K562 (cell line): ENCODE results near the gene ARHGEF25. TPM values are rescaled to one million over a fixed set of nuclear protein-coding genes. Genes with fewer than 3 reads are reported as not detected.

Experiments used
- ATAC-seq: fragments of 200-7000 bp; cut with Tn5 transposase; 3 replicates; pipeline ENCODE4 v1.9.1; 2020; ENCODE audit warnings: moderate library complexity
- BruUV-seq: library from RNA; stranded (reverse); fragments of 400-500 nt; replicated peaks from 2 replicates; lab custom pipeline; 2021; lab: Mats Ljungman, UMichigan
- CTCF ChIA-PET: fragments of 300-600 bp; formaldehyde crosslinking; extraction: SDS; loops from one replicate; lab custom pipeline; 2021; ENCODE audit warnings: low intra/inter-chr PET ratio; lab: Yijun Ruan, JAX
- POLR2A ChIA-PET: fragments of 300-600, 350-650 bp; sonication (Branson Sonifier 250); formaldehyde crosslinking; extraction: SDS; loops from one replicate; lab custom pipeline; 2021; ENCODE audit warnings: antibody characterized with exemption, inconsistent platforms; lab: Yijun Ruan, JAX
- DNase-seq, 4 experiments: peaks; one replicate each; pipeline versions ENCODE4 v3.0.0 to v3.0.0-alpha.2; 2011 to 2018; ENCODE audit warnings: low spot score in 3 of 4, mixed read lengths in 3 of 4; ENCODE audit errors: extremely low read depth in 1 of 4
- FAIRE-seq: peaks from 2 replicates; lab custom pipeline; 2011; peaks lifted over from hg19 to GRCh38; lab: Jason Lieb, UNC
- H2AFZ ChIP-seq: 2 replicates; pipeline ENCODE4 v1.6.0; 2011; ENCODE audit warnings: low read depth, low read length, control low read depth, inconsistent platforms
- H3K27ac ChIP-seq: fragments of 200-600 bp; 3 replicates; pipeline ENCODE4 v1.8.0; 2011; ENCODE audit warnings: low read depth, mild to moderate bottlenecking, control low read depth, inconsistent platforms, low read length, moderate library complexity, mixed read lengths; ENCODE audit errors: extremely low read depth
- H3K27me3 ChIP-seq, 2 experiments: fragments of 300-600 bp in 1 of 2; 2 replicates in 1 of 2; 3 replicates in 1 of 2; pipeline versions ENCODE4 v1.6.0 to v1.8.0; 2011; ENCODE audit warnings: inconsistent platforms in 2 of 2, low read length in 2 of 2, mild to moderate bottlenecking in 1 of 2, mixed read lengths in 1 of 2, moderate library complexity in 1 of 2; ENCODE audit not compliant: control insufficient read depth in 2 of 2, insufficient read depth in 2 of 2
- H3K36me3 ChIP-seq: fragments of 300-600 bp; 3 replicates; pipeline ENCODE4 v1.8.0; 2011; ENCODE audit warnings: mild to moderate bottlenecking, low read length, inconsistent platforms; ENCODE audit not compliant: control insufficient read depth, insufficient read depth
- H3K4me1 ChIP-seq, 2 experiments: fragments of 200-600 bp in 1 of 2; replicated peaks in 1 of 2; 2 replicates in 1 of 2; 3 replicates in 1 of 2; pipeline versions ENCODE4 v1.5.1 to v1.8.0; 2011; ENCODE audit warnings: inconsistent platforms in 2 of 2, low read length in 2 of 2, mild to moderate bottlenecking in 1 of 2, mixed read lengths in 1 of 2, moderate library complexity in 1 of 2; ENCODE audit not compliant: control insufficient read depth in 2 of 2, insufficient read depth in 2 of 2
- H3K4me2 ChIP-seq: 2 replicates; pipeline ENCODE4 v1.6.1; 2011; ENCODE audit warnings: low read length, control low read depth, inconsistent platforms, mixed read lengths; ENCODE audit not compliant: insufficient read depth
- H3K4me3 ChIP-seq: fragments of 200-600 bp; sonication (generic), shearing (Covaris generic); 2 replicates; pipeline ENCODE4 v1.5.1; 2016; ENCODE audit warnings: control low read depth, inconsistent platforms
- H3K79me2 ChIP-seq: fragments of 200-600 bp; 3 replicates; pipeline ENCODE4 v1.8.0; 2011; ENCODE audit warnings: low read length, inconsistent platforms; ENCODE audit not compliant: control insufficient read depth, insufficient read depth
- H3K9ac ChIP-seq, 2 experiments: 2 replicates each; pipeline versions ENCODE4 v1.6.0 to v1.6.1; 2011; ENCODE audit warnings: low read depth in 2 of 2, low read length in 2 of 2, control low read depth in 1 of 2, inconsistent platforms in 1 of 2, mild to moderate bottlenecking in 1 of 2, mixed read lengths in 1 of 2; ENCODE audit not compliant: insufficient read depth in 1 of 2
- H3K9me1 ChIP-seq: one replicate; pipeline ENCODE4 v1.6.0; 2011; ENCODE audit warnings: inconsistent platforms, mild to moderate bottlenecking, low read length, moderate library complexity; ENCODE audit not compliant: control insufficient read depth, insufficient read depth
- H3K9me3 ChIP-seq: replicated peaks from 2 replicates; pipeline ENCODE4 v1.5.1; 2011; ENCODE audit warnings: low read depth, low read length, inconsistent platforms; ENCODE audit not compliant: control insufficient read depth, insufficient read depth
- H4K20me1 ChIP-seq: replicated peaks from 2 replicates; pipeline ENCODE4 v1.6.1; 2011; ENCODE audit warnings: low read length, inconsistent platforms, mixed read lengths; ENCODE audit not compliant: control insufficient read depth, insufficient read depth
- DDX20 ChIP-seq: fragments of 450-650 bp; IDR thresholded peaks from 2 replicates; pipeline ENCODE4 v1.6.1; 2016; ENCODE audit warnings: missing genetic modification characterization, low read depth, mild to moderate bottlenecking, missing compliant biosample characterization, moderate library complexity
- FIP1L1 ChIP-seq: fragments of 200-400 bp; formaldehyde crosslinking; IDR thresholded peaks from 2 replicates; pipeline ENCODE4 v1.6.1; 2018; ENCODE audit warnings: mild to moderate bottlenecking, low read depth, low read length; ENCODE audit not compliant: poor library complexity, severe bottlenecking
- KDM1A ChIP-seq, 2 experiments: fragments of 450-650 bp; IDR thresholded peaks; 2 replicates each; pipeline ENCODE4 v1.6.1; 2016; ENCODE audit warnings: mild to moderate bottlenecking in 2 of 2
- MXI1 ChIP-seq: IDR thresholded peaks from 2 replicates; pipeline ENCODE4 v1.6.1; 2011; ENCODE audit warnings: low read depth, mild to moderate bottlenecking, improper control_type of control experiment, low read length
- NELFE ChIP-seq: IDR thresholded peaks from 2 replicates; pipeline ENCODE4 v1.6.1; 2011; ENCODE audit warnings: mild to moderate bottlenecking; ENCODE audit not compliant: insufficient read depth, insufficient read length
- NUFIP1 ChIP-seq: fragments of 450-650 bp; IDR thresholded peaks from 2 replicates; pipeline ENCODE4 v1.6.1; 2018; ENCODE audit not compliant: partially characterized antibody
- SMAD1 ChIP-seq: fragments of 150-350 bp; IDR thresholded peaks from 2 replicates; pipeline ENCODE4 v1.6.1; 2014; ENCODE audit warnings: low read length, low read depth; ENCODE audit not compliant: partially characterized antibody
- SMARCA5 ChIP-seq: fragments of 450-650 bp; IDR thresholded peaks from 2 replicates; pipeline ENCODE4 v1.6.1; 2016
- ZKSCAN3 ChIP-seq: fragments of 250-450 bp; sonication (Bioruptor Pico); IDR thresholded peaks from 2 replicates; pipeline ENCODE4 v1.4.0; 2020
- ZNF354B ChIP-seq: fragments of 250-450 bp; sonication (Bioruptor Pico); IDR thresholded peaks from 2 replicates; pipeline ENCODE4 v1.4.0; 2020
- WGBS: fragments of 100-300 bp; shearing (Covaris generic); methylation state at CpG from one replicate; pipeline ENCODE4 v1.1.6; 2016; ENCODE audit warnings: low coverage, mixed read lengths; ENCODE audit not compliant: insufficient coverage; ENCODE audit errors: missing lambda C conversion rate; 5-methylcytosine and 5-hydroxymethylcytosine counted together
- in situ Hi-C: fragments of 300-500 bp; cut with MboI; formaldehyde crosslinking; loops from 4 replicates; pipeline ENCODE4 v1.15.0; 2018; ENCODE audit warnings: inconsistent platforms, mixed read lengths
- intact Hi-C: fragments of 100-400 bp; cut with micrococcal nuclease; formaldehyde crosslinking; loops from 2 replicates; pipeline ENCODE4 v1.14.2; 2022
- polyA plus RNA-seq, 8 experiments: library from polyadenylated mRNA; depleted of rRNA in 4 of 8; stranded (reverse) in 5 of 8; unstranded in 3 of 8; fragments of >200 nt; fragmentation: Nextera tagmentation in 2 of 8; fragmentation: Illumina TruSeq in 1 of 8; extraction: Ambion mirVana in 2 of 8; extraction: Trizol in 1 of 8; gene quantifications; 2 replicates each; pipeline versions ENCODE4 v1.2.1 to v1.2.3, GENCODE V29; 2011 to 2014; ENCODE audit warnings: inconsistent platforms in 1 of 8, missing spikeins in 1 of 8
- total RNA-seq, 7 experiments: library from RNA; depleted of rRNA in 6 of 7; stranded (reverse); fragments of >200 nt in 6 of 7; fragmentation: Illumina TruSeq in 2 of 7; extraction: Trizol in 2 of 7; gene quantifications; 2 replicates each; pipeline versions ENCODE4 v1.2.1 to v1.2.3, GENCODE V29; 2011 to 2021; ENCODE audit warnings: low replicate concordance in 1 of 7
- TF ChIP-seq, protein P1 (sequence below), 2 experiments: fragments of 150-350 bp in 1 of 2; IDR thresholded peaks; 2 replicates each; pipeline ENCODE4 v1.6.1; 2012 to 2016; ENCODE audit warnings: low read depth in 2 of 2, low read length in 2 of 2, mild to moderate bottlenecking in 1 of 2, moderate library complexity in 1 of 2
- TF ChIP-seq, protein P2 (sequence below): fragments of 250-450 bp; sonication (Bioruptor Pico); IDR thresholded peaks from 2 replicates; pipeline ENCODE4 v1.4.0; 2020; ENCODE audit warnings: borderline replicate concordance

ARHGEF25 gene
- total and polyA plus RNA-seq, 9 of the 15 experiments (the other 6 are each of a cell fraction or from before 2014, with no cell fraction given), result 0.13 to 17.3 (median 11.6) TPM

DNA sequence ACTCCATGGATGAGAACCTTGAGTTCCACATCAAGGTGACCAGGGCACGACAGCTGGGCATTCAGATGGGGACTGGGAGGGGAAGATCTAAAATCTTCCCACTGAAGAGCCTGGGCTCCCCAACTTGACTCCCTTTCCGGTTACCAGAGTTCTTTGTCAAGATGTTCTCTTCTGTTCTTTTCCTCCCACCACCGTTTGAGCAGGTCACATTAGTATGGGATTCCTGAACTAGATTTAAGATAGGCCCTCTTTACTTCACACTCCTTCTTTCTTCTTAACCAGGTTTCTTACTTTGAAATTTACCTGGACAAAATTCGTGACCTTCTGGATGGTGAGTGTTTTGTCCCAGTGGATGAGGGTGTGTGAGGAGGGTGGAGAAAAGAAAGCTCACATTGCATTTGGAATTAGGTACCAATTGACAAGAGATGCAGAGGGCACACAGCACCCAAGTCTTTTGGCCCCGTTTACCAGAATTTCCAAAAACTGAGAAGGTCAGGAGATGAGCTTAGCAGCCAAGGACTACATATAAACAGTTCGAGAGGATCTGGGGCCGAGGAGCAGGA, 47.0 kb upstream of the ARHGEF25 start:
- no peaks in the 10 kb centered on the region for H3K9me1 ChIP-seq
- ChIA-PET CTCF (no interaction called here), POLR2A (interaction anchor here (0.7 to 2.5 kb wide), 5 partner anchors 11 to 230 kb away, joined by 3 to 16 read pairs (median 4); partner anchors contain the start of genes DCTN2 and DDIT3)
- FAIRE-seq (no peak), DNase-seq (no peak), ATAC-seq (no peak)
- peaks cover 3% of the 10 kb centered on the region; the same call in 1 of the 3 replicates for H3K79me2 ChIP-seq
- H3K9ac ChIP-seq, result no peak overlapping the region
- in situ Hi-C loops (no loop called here), intact Hi-C loops (no loop called here)
- no peaks in the 10 kb centered on the region for H3K27me3 ChIP-seq
- H3K9me3 ChIP-seq, result no peaks in the 10 kb centered on the region
- H3K4me2 ChIP-seq, result no peak overlapping the region
- H3K27ac ChIP-seq, result no peak overlapping the region
- 72% methylated on average over 7 of the region's 7 CpGs for WGBS
- H3K36me3 ChIP-seq, result peaks cover 28% of the 10 kb centered on the region; the same call in 2 of the 3 replicates
- no TSS peak for BruUV-seq
- H3K4me3 ChIP-seq, result no peak overlapping the region
- H4K20me1 ChIP-seq, result no peaks in the 10 kb centered on the region
- H3K4me1 ChIP-seq, result peaks cover 0 to 4% of the 10 kb centered on the region in 2 experiments; a peak in 2 of 5 replicates
- H2AFZ ChIP-seq, result no peak overlapping the region
- no peak for TF ChIP-seq ZKSCAN3
- TF ChIP-seq, protein P1, sequence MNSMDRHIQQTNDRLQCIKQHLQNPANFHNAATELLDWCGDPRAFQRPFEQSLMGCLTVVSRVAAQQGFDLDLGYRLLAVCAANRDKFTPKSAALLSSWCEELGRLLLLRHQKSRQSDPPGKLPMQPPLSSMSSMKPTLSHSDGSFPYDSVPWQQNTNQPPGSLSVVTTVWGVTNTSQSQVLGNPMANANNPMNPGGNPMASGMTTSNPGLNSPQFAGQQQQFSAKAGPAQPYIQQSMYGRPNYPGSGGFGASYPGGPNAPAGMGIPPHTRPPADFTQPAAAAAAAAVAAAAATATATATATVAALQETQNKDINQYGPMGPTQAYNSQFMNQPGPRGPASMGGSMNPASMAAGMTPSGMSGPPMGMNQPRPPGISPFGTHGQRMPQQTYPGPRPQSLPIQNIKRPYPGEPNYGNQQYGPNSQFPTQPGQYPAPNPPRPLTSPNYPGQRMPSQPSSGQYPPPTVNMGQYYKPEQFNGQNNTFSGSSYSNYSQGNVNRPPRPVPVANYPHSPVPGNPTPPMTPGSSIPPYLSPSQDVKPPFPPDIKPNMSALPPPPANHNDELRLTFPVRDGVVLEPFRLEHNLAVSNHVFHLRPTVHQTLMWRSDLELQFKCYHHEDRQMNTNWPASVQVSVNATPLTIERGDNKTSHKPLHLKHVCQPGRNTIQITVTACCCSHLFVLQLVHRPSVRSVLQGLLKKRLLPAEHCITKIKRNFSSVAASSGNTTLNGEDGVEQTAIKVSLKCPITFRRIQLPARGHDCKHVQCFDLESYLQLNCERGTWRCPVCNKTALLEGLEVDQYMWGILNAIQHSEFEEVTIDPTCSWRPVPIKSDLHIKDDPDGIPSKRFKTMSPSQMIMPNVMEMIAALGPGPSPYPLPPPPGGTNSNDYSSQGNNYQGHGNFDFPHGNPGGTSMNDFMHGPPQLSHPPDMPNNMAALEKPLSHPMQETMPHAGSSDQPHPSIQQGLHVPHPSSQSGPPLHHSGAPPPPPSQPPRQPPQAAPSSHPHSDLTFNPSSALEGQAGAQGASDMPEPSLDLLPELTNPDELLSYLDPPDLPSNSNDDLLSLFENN (IDR thresholded peaks at IDR 0.05; ENCODE audit: low read depth in 2 of 2, low read length in 2 of 2), result no peak
- TF ChIP-seq NUFIP1, result no peak
- TF ChIP-seq, protein P2, sequence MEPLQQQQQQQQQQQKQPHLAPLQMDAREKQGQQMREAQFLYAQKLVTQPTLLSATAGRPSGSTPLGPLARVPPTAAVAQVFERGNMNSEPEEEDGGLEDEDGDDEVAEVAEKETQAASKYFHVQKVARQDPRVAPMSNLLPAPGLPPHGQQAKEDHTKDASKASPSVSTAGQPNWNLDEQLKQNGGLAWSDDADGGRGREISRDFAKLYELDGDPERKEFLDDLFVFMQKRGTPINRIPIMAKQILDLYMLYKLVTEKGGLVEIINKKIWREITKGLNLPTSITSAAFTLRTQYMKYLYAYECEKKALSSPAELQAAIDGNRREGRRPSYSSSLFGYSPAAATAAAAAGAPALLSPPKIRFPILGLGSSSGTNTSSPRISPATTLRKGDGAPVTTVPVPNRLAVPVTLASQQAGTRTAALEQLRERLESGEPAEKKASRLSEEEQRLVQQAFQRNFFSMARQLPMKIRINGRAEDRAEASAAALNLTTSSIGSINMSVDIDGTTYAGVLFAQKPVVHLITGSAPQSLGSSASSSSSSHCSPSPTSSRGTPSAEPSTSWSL (CRISPR knock-in tag), result no peak
- no peak for TF ChIP-seq KDM1A (IDR thresholded peaks at IDR 0.05)
- TF ChIP-seq SMAD1, result no peak
- TF ChIP-seq SMARCA5, result no peak
- no peak for TF ChIP-seq ZNF354B (CRISPR knock-in tag)
- no peak for TF ChIP-seq MXI1
- TF ChIP-seq NELFE, result no peak
- TF ChIP-seq FIP1L1, result no peak
- TF ChIP-seq DDX20 (tag), result no peak
